Measurements from ENCODE around the gene DIS3L2.

The DIS3L2 gene

DNA sequence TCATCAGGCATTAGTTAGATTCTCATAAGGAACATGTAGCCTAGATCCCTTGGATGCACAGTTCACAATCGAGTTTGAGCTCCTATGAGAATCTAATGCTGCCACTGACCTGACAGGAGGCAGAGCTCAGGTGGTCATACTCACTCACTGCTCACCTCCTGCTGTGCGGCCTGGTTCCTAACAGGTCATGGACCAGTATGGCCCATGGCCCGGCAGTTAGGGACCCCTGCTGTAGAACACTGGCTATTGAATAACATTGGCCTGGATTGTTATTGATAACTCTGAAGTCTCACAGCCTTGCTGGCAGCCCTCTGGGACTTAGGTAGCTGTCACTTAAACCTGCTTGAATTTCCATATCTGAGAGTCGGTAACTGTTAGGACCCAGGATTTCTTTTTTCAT, 302.6 kb downstream of the DIS3L2 start:
- no peak overlapping the region for H3K4me3 ChIP-seq (ENCODE audit: low read depth, low read length)
- TF ChIP-seq, protein P1, sequence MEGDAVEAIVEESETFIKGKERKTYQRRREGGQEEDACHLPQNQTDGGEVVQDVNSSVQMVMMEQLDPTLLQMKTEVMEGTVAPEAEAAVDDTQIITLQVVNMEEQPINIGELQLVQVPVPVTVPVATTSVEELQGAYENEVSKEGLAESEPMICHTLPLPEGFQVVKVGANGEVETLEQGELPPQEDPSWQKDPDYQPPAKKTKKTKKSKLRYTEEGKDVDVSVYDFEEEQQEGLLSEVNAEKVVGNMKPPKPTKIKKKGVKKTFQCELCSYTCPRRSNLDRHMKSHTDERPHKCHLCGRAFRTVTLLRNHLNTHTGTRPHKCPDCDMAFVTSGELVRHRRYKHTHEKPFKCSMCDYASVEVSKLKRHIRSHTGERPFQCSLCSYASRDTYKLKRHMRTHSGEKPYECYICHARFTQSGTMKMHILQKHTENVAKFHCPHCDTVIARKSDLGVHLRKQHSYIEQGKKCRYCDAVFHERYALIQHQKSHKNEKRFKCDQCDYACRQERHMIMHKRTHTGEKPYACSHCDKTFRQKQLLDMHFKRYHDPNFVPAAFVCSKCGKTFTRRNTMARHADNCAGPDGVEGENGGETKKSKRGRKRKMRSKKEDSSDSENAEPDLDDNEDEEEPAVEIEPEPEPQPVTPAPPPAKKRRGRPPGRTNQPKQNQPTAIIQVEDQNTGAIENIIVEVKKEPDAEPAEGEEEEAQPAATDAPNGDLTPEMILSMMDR (IDR thresholded peaks at IDR 0.05; ENCODE audit: low read depth, low read length): no peak

DNA sequence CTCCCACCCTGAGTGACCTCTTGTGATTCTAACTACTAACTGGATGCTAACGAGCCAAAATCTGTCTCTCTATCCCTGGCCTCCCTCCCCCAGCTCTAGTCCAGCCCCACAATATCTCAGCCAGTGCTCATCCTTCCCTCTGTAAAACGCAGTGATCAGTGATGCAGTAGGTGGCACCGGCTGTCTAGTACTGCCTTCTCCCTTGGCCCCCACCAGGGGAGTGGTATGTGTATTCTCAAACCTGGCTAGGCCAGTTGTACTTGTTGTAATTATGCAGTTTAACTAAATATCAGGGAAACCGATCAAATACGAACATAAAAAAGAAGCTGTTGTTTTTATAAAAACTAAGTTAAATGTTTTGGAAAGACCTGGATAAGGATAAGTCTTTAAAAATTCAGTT, 303.8 kb downstream of the DIS3L2 start:
- TF ChIP-seq, protein P1 (IDR thresholded peaks at IDR 0.05; ENCODE audit: low read depth, low read length): no peak
- no peak overlapping the region for H3K4me3 ChIP-seq (ENCODE audit: low read depth, low read length)

DNA sequence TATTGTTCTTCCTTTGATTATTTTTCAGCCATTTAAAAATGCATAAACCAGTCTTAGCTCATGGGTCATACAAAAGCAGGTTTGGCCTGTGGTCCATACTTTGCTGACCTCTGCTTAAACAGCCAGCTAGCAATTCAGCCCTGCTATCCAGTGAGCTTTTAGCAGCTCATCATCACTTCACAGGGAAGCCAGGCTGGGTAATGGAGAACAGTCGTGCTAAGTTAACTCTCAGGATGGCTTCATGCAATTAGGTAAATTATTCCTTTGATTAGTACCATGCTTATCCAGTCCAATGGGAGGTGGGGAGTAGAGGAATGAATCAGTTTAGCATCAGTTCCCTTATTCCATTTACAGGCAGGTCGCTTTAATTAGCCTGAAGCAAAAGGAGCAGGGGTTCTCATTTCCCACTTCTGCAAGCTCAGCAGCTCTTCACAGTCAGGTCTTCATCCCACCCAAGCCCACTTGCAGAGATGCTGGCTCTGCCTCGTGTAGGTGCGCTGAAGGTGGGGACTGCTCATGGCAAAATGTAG, 307.2 kb downstream of the DIS3L2 start:
- TF ChIP-seq, protein P1 (IDR thresholded peaks at IDR 0.05; ENCODE audit: low read depth, low read length): no peak

DNA sequence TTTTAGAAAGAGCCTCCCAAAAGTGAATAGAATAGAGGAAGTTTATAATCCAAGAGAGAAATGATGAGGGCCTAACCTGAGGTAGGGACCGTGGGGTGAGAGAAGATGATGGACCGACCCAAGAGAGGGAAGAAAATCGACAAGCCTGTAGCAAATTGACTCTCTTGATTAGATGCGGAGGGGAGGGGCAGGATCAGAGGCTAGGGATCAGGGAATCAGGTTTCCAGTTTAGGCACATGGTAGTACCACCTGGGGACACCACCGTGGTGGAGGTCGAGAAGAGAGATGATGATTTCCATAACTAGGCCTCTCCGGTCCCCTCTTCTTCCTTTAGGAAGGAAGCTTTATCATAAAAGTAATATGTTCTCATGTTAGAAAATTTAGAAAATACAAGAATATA, 308.4 kb downstream of the DIS3L2 start:
- no peak overlapping the region for H3K4me3 ChIP-seq (ENCODE audit: low read depth, low read length)
- TF ChIP-seq, protein P1 (IDR thresholded peaks at IDR 0.05; ENCODE audit: low read depth, low read length): no peak

More for the DNA sequence above, 307.2 kb downstream of the DIS3L2 start:
- no peak overlapping the region for H3K4me3 ChIP-seq (ENCODE audit: low read depth, low read length)

DNA sequence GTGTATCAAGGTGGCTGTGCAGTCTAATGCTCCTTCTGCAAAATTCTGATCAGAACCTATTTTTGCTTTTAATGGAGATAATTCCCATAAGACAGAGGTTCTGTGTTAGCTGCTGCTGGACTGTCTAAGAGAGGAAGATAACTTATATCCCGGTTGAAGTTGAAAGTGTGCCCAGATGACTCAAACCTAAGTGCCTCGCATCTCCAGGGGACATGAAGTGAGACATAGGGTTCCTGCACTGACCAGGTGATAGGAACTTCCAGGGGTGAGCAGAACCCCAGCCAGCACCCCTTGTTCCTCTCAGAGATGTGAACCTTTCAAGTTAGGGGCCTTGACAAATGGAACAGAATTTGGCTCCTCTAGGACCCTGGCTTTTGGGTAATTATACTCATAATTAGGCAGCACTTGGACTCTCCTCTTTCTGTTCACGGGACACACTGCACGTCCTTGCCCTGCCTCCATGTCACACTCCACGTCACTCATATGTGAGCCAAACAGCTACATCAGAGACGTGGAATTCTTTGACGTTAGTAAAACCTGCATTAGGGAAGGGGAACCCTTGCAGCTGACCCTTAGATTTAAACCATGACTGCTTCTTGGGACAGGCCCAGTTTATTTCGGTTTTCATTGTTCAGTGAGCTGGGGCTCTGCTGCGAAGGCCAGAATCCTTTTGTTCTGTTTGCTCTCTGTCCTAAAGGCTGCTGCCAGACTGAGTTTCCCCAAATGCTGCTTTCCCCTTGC, 312.6 kb downstream of the DIS3L2 start:
- TF ChIP-seq, protein P1 (IDR thresholded peaks at IDR 0.05; ENCODE audit: low read depth, low read length): no peak
- H3K4me3 ChIP-seq (ENCODE audit: low read depth, low read length): no peak overlapping the region

DNA sequence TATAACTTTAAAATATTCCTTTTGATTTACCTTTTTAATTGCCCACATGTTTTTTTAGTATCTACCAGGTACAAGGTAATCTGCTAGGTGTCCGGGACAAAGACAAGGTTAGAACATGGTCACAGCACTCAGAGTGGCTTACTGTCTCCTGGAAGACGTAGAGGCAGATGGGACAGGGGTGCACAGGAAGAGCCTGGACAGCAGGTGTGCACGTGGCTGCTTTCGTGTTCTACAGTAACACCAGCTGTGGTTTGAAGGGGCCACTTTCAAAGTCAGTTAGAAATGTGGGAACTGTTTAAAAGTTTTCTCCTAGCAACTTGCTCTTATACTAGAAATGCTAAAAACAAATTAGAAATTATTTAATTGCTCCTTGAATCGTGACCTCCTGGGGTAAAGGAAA, 314.2 kb downstream of the DIS3L2 start:
- TF ChIP-seq, protein P1 (IDR thresholded peaks at IDR 0.05; ENCODE audit: low read depth, low read length): no peak
- H3K4me3 ChIP-seq (ENCODE audit: low read depth, low read length): no peak overlapping the region

DNA sequence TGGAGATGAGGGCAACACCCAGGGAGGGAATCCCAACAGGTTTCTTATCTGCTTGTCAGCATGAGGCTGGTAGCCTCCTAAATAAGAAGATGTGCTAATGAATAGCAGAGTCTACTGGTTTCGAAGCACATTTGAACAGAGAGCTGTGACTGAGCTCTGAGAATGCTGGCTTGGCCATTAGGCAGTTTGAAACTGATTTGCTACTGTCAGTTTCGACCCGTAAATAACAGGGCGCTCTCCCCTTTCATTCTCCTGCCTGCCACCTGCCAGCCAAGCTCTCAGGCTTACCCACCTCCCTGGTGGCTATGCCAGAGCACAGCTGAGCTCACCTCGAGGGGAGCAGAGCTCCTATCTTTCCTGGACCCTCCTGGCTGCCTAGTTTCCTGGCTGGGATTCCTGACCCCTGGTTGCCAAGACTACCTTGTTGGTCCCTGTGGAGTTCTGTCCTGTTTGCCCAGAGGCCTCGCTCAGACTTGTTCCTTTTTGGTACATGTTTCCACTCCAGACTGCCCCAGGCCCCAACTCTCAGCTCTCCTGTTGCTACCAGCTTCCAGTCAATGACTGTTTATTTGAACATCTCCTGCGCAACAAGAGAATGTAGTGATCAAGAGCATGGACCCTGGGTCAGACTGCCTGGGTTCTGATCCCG, 314.7 kb downstream of the DIS3L2 start:
- H3K4me3 ChIP-seq (ENCODE audit: low read depth, low read length): no peak overlapping the region

More for the DNA sequence above, 314.7 kb downstream of the DIS3L2 start:
- TF ChIP-seq, protein P1 (IDR thresholded peaks at IDR 0.05; ENCODE audit: low read depth, low read length): no peak

All from WI38 (cell line).